Progenitor cell of endocrine pancreas (in vitro differentiated cells): ENCODE data around the gene PHTF1. TPM values are rescaled to one million over a fixed set of nuclear protein-coding genes. Genes with fewer than 3 reads are reported as not detected.

ENCODE experiments used
- DNase-seq: peaks from one replicate; pipeline ENCODE4 v3.0.0; 2021; ENCODE audit warnings: low spot score; ENCODE audit not compliant: unreplicated experiment
- H3K27ac Mint-ChIP-seq: 2 replicates; pipeline ENCODE4 v1.8.0; 2021; ENCODE audit warnings: mild to moderate bottlenecking, moderate library complexity, mixed read lengths
- H3K27me3 Mint-ChIP-seq: 2 replicates; pipeline ENCODE4 v1.8.0; 2021; ENCODE audit warnings: mixed read lengths
- H3K36me3 Mint-ChIP-seq: 2 replicates; pipeline ENCODE4 v1.8.0; 2022; ENCODE audit warnings: mixed read lengths; ENCODE audit not compliant: insufficient read depth
- H3K4me1 Mint-ChIP-seq: 2 replicates; pipeline ENCODE4 v1.8.0; 2021; ENCODE audit warnings: low read depth, mixed read lengths
- H3K4me3 Mint-ChIP-seq: 2 replicates; pipeline ENCODE4 v1.8.0; 2021; ENCODE audit warnings: low read depth, mild to moderate bottlenecking, moderate library complexity, mixed read lengths
- H3K9me3 Mint-ChIP-seq: 2 replicates; pipeline ENCODE4 v1.8.0; 2021; ENCODE audit warnings: low read depth, mixed read lengths
- total RNA-seq: library from RNA; stranded (reverse); gene quantifications from 2 replicates; pipeline ENCODE4 v1.2.1, GENCODE V29; 2021
- TF ChIP-seq, protein P1 (sequence below): fragments of 200-600 bp; sonication (generic); IDR thresholded peaks from one replicate; pipeline ENCODE4 v1.5.0; 2021; ENCODE audit warnings: antibody characterized with exemption, mild to moderate bottlenecking; ENCODE audit not compliant: unreplicated experiment

The PHTF1 gene
- total RNA-seq, 1 donor from 2014 or later = 51.3 TPM

DNA sequence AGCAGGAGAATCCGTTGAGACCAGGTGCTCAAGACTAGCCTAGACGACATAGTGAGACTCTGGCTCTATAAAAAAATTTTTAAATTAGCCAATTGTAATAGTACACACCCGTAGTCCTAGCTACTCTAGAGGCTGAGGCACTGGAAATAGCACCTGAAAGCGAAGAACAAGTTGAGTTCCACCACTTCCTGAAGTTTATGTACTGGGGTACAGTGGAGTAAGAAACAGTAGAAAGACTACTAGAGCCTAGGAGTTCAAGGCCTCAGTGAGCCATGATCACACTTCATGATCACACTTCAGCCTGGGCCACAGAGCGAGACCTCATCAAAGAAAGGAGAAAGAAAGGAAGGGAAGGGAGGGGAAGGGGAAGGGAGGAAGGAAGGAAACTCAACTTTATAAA is 33.2 kb upstream of the PHTF1 start:
- TF ChIP-seq, protein P1, sequence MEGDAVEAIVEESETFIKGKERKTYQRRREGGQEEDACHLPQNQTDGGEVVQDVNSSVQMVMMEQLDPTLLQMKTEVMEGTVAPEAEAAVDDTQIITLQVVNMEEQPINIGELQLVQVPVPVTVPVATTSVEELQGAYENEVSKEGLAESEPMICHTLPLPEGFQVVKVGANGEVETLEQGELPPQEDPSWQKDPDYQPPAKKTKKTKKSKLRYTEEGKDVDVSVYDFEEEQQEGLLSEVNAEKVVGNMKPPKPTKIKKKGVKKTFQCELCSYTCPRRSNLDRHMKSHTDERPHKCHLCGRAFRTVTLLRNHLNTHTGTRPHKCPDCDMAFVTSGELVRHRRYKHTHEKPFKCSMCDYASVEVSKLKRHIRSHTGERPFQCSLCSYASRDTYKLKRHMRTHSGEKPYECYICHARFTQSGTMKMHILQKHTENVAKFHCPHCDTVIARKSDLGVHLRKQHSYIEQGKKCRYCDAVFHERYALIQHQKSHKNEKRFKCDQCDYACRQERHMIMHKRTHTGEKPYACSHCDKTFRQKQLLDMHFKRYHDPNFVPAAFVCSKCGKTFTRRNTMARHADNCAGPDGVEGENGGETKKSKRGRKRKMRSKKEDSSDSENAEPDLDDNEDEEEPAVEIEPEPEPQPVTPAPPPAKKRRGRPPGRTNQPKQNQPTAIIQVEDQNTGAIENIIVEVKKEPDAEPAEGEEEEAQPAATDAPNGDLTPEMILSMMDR = no peak
- H3K27me3 Mint-ChIP-seq = no peaks in the 10 kb centered on the region
- no peaks in the 10 kb centered on the region for H3K9me3 Mint-ChIP-seq
- no peak overlapping the region for H3K4me3 Mint-ChIP-seq
- no peak overlapping the region for H3K27ac Mint-ChIP-seq
- peaks cover 22% of the 10 kb centered on the region for H3K36me3 Mint-ChIP-seq
- peaks cover 16% of the 10 kb centered on the region for H3K4me1 Mint-ChIP-seq
- DNase-seq = no peak

DNA sequence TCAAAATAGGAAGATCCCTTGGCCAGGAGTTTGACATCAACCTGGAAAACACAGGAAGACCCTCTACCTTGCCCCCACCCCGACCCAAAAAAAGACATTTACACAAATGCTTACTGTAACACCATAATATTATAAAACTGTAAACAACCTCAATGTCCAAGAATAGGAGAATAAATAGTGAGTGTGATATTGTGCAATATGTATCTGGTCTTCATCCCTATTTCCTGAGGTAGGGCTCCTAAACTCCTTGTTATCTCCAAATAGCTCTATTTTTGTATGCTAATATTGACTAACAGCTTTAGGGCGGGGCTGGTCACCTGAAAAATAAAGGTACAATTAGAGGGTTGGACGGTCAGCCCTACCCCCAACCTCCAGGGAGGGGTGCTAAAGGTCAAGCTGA is 29.5 kb upstream of the PHTF1 start:
- no peaks in the 10 kb centered on the region for H3K9me3 Mint-ChIP-seq
- TF ChIP-seq, protein P1 = no peak
- peaks cover 15% of the 10 kb centered on the region for H3K36me3 Mint-ChIP-seq
- peak overlapping the region; percentile 18 for H3K27ac Mint-ChIP-seq
- no peak for DNase-seq
- H3K4me1 Mint-ChIP-seq = peaks cover 18% of the 10 kb centered on the region
- no peak overlapping the region for H3K4me3 Mint-ChIP-seq
- H3K27me3 Mint-ChIP-seq = no peaks in the 10 kb centered on the region

DNA sequence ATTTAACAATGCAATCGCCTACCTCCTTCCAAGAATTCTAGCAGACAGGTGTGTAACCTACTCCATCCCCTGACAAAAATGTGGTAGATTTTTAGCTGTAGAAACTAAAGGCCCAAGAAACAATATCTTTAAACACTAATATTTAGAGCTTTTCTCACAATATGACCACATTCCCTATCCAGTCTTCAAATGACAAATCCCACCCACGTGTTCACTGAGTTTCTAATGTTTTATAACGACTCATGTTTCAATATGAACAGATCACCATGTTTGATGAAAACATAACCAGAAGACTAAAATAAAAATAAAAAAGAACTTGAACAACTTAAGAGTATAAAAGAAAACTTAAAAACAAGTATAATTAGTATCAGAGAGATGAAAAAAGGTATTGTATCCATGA is 28.4 kb upstream of the PHTF1 start:
- TF ChIP-seq, protein P1 = no peak
- Mint-ChIP-seq H3K9me3 (no peaks in the 10 kb centered on the region), H3K27ac (no peak overlapping the region), H3K4me3 (no peak overlapping the region), H3K36me3 (peaks cover 12% of the 10 kb centered on the region), H3K27me3 (no peaks in the 10 kb centered on the region), H3K4me1 (peaks cover 18% of the 10 kb centered on the region)
- DNase-seq = no peak

DNA sequence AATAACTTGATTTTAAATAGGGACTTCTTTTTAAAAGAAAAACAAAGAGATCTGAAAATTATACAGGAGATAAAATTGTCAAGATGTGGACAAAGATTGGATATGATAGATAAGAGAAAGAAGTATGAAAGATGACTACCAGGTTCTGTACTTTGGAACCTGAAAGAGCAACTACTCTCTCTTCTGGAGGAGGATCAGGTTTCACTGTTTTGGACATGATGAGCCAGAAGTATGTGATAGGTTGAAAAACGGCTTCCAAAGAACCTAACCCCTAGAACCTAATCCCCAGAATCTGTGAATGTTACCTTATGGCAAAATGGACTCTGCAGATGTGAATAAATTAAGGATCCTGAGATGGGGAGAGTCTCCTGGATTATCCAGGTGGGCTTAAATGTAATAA is 26.8 kb upstream of the PHTF1 start:
- Mint-ChIP-seq H3K9me3 (no peaks in the 10 kb centered on the region), H3K4me3 (no peak overlapping the region), H3K36me3 (peaks cover 10% of the 10 kb centered on the region), H3K4me1 (peaks cover 18% of the 10 kb centered on the region), H3K27me3 (no peaks in the 10 kb centered on the region), H3K27ac (no peak overlapping the region)
- TF ChIP-seq, protein P1 = no peak
- DNase-seq = no peak

DNA sequence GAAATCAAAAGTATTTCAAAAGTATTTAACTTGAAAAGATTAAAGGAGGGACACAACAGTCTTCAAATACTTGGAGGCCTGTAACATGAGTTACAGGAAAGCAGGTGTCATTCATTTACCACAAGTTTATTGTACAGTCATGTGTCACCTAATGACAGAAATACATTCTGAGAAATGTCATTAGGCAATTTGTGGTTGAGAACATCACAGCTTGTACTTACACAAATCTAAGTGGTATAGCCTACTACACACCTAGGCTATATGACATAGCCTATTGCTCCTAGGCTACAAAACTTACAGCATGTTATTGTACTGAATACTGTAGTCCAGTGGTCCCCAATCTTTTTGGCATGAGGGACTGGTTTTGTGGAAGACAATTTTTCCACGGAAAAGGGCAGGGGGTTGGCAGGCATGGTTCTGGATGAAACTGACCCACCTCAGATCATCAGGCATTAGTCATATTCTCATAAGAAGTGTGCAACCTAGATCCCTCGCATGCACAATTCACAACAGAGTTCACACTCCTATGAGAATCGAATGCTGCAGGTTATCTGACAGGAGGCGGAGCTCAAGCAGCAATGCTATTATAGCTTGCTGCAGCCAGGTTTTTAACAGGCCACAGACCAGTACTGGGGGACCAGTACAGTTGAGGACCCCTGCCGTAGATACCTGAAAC is 25.0 kb upstream of the PHTF1 start:
- peaks cover 8% of the 10 kb centered on the region for H3K36me3 Mint-ChIP-seq
- H3K4me3 Mint-ChIP-seq = no peak overlapping the region
- DNase-seq = no peak
- TF ChIP-seq, protein P1 = no peak
- H3K4me1 Mint-ChIP-seq = peaks cover 18% of the 10 kb centered on the region
- no peaks in the 10 kb centered on the region for H3K9me3 Mint-ChIP-seq
- H3K27ac Mint-ChIP-seq = no peak overlapping the region
- no peaks in the 10 kb centered on the region for H3K27me3 Mint-ChIP-seq
